Adrenal gland (tissue), 12 donors: Measurements from ENCODE around the gene PTPRD. TPM values are rescaled to one million over a fixed set of nuclear protein-coding genes. Genes with fewer than 3 reads are reported as not detected.

Experiments used
- DNase-seq, 7 donors: peaks; one replicate each; pipeline ENCODE4 v3.0.0-alpha.2; 2019 to 2020
- H3K27ac ChIP-seq, 5 donors: fragments of 200-600 bp; sonication (generic) in 4 of 5; 1 replicate in 3 of 5; 2 replicates in 2 of 5; pipeline versions ENCODE4 v1.5.1 to v1.8.0; 2016 to 2020; ENCODE audit warnings: mild to moderate bottlenecking in 1 of 5
- H3K27me3 ChIP-seq: fragments of 200-600 bp; 2 replicates; pipeline ENCODE4 v1.8.0; 2021
- H3K36me3 ChIP-seq, 2 donors: fragments of 200-600 bp; replicated peaks in 1 of 2; 1 replicate in 1 of 2; 2 replicates in 1 of 2; pipeline versions ENCODE4 v1.5.1 to v1.8.0; 2018 to 2022
- H3K4me1 ChIP-seq, 2 donors: fragments of 200-600 bp; replicated peaks in 1 of 2; 1 replicate in 1 of 2; 2 replicates in 1 of 2; pipeline versions ENCODE4 v1.5.1 to v1.8.0; 2018 to 2021
- H3K4me3 ChIP-seq, 4 donors: fragments of 200-600 bp; sonication (generic) in 3 of 4; one replicate each; pipeline ENCODE4 v1.5.1; 2016 to 2018
- H3K9me3 ChIP-seq, 3 donors: fragments of 200-600 bp; sonication (generic) in 1 of 3; replicated peaks in 1 of 3; 1 replicate in 2 of 3; 2 replicates in 1 of 3; pipeline versions ENCODE4 v1.5.1 to v1.8.0; 2016 to 2021
- CTCF ChIP-seq, 6 experiments: fragments of 450-650 bp in 4 of 6; fragments of 200-600 bp in 2 of 6; sonication (generic) in 1 of 6; IDR thresholded peaks; 1 replicate in 5 of 6; 2 replicates in 1 of 6; pipeline versions ENCODE4 v1.5.1 to v1.8.0; 2016 to 2021; ENCODE audit warnings: antibody characterized with exemption in 6 of 6, mild to moderate bottlenecking in 2 of 6, moderate library complexity in 1 of 6
- POLR2A ChIP-seq, 2 donors: fragments of 450-650 bp; IDR thresholded peaks; one replicate each; pipeline ENCODE4 v1.6.1; 2017; ENCODE audit warnings: antibody characterized with exemption in 2 of 2, mild to moderate bottlenecking in 2 of 2, moderate library complexity in 1 of 2
- WGBS, 4 donors: extraction: QIAGEN DNeasy Blood & Tissue Kit in 2 of 4; methylation state at CpG; one replicate each; pipeline versions ENCODE4 v1.1.5 to v1.1.7; 2013 to 2017; 5-methylcytosine and 5-hydroxymethylcytosine counted together
- intact Hi-C, 2 donors: fragments of 100-400 bp; cut with DNase I; formaldehyde crosslinking; loops; one replicate each; pipeline versions ENCODE4 v1.14.1 to v1.15.0; 2022 to 2023
- polyA plus RNA-seq, 3 donors: library from polyadenylated mRNA; stranded (reverse); fragments of 200-250 nt in 2 of 3; fragments of 350-450 nt in 1 of 3; fragmentation: Illumina TruSeq in 1 of 3; extraction: RNeasy Lipid Tissue Mini Kit (QIAGEN cat#74804) in 1 of 3; gene quantifications; one replicate each; pipeline ENCODE4 v1.2.3, GENCODE V29; 2013 to 2014
- total RNA-seq, 9 donors: library from RNA; depleted of rRNA in 4 of 9; stranded (reverse); fragments of >200 nt in 4 of 9; fragments of 120-200 nt in 1 of 9; fragmentation: NEBNext Ultra II Directional in 1 of 9; extraction: Animal tissue kit (Norgen Biotek cat#: 25700) in 1 of 9; gene quantifications; one replicate each; pipeline versions ENCODE4 v1.1.0 to v1.2.4, GENCODE V29; 2013 to 2023
- donor health status: healthy with polysubstance abuse.
- donor health status: Bipolar disorder and iron deficiency.
- donor health status: DM: yes; HTN: yes; CAD: no.
- donor health status: DM: no; HTN: no; CAD: no.
- donor health status: DM: no; HTN: no; CAD: no.
- donor health status: DM: yes; HTN: yes; CAD: no.

The PTPRD gene
- total and polyA plus RNA-seq, 12 donors: 0.61 to 71.2 (median 4.5) TPM

DNA sequence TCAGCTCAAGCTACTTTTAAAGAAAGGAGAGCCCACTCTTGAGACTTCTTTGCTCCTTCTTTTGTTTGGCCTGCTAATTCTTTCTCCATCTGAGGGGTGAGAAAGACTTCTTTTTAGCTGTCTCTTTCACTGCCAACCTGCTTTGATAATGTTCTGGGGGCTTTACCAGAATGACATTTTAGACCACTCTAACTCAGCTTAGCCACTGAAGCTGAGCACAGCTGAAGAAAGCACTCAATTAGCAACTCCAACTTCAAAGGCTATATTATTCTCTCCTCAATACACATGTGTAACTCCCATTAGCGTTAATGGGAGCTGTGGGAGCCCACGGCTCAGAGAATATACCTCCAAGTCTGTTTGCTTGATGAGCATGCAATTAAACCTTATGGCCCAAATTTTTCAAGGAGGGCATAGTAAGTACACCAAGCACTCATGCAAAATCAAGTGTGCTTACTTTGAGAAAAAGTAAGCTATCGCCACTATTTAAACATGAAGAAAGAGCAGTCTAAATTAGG is 1997.8 kb downstream of the PTPRD start:
- no peaks in the 10 kb centered on the region for H3K9me3 ChIP-seq
- no peaks in the 10 kb centered on the region for H3K27me3 ChIP-seq
- no peak for TF ChIP-seq CTCF (IDR thresholded peaks at IDR 0.05)
- intact Hi-C loops: no loop called here
- H3K27ac ChIP-seq: no peak overlapping the region
- no peak for DNase-seq
- no peaks in the 10 kb centered on the region for H3K36me3 ChIP-seq
- H3K4me3 ChIP-seq: no peak overlapping the region
- 75 to 80% (median 79%) methylated on average over 3 of the region's 3 CpGs for WGBS, 4 donors
- H3K4me1 ChIP-seq: no peaks in the 10 kb centered on the region

- H3K27me3 ChIP-seq: no peaks in the 10 kb centered on the region
- H3K9me3 ChIP-seq: no peaks in the 10 kb centered on the region
- no peak for DNase-seq
- H3K36me3 ChIP-seq: no peaks in the 10 kb centered on the region
- no peaks in the 10 kb centered on the region for H3K4me1 ChIP-seq
- no peak overlapping the region for H3K4me3 ChIP-seq
- no peak for TF ChIP-seq POLR2A (IDR thresholded peaks at IDR 0.05)
- no peak overlapping the region for H3K27ac ChIP-seq
- WGBS, 4 donors: 53 to 75% (median 62%) methylated on average over 1 of the region's 1 CpG
- intact Hi-C loops: no loop called here
These were observed 1999.4 kb downstream of the PTPRD start for GRCh38 chr9:8613346-8613825.

GRCh38 chr9:8611153-8611552 is 2001.6 kb downstream of the PTPRD start:
- Histone ChIP-seq H3K27me3 (no peaks in the 10 kb centered on the region), H3K36me3 (no peaks in the 10 kb centered on the region), H3K9me3 (no peaks in the 10 kb centered on the region), H3K27ac (no peak overlapping the region), H3K4me1 (no peaks in the 10 kb centered on the region), H3K4me3 (no peak overlapping the region)
- intact Hi-C loops: no loop called here
- no peak for DNase-seq
- no peak for TF ChIP-seq CTCF (IDR thresholded peaks at IDR 0.05)
- 75 to 88% (median 80%) methylated on average over 3 of the region's 3 CpGs for WGBS, 4 donors

- no peak for DNase-seq
- no peaks in the 10 kb centered on the region for H3K9me3 ChIP-seq
- no peaks in the 10 kb centered on the region for H3K27me3 ChIP-seq
- no peaks in the 10 kb centered on the region for H3K4me1 ChIP-seq
- WGBS, 4 donors: 66 to 88% (median 82%) methylated on average over 3 of the region's 3 CpGs
- H3K36me3 ChIP-seq: no peaks in the 10 kb centered on the region
- intact Hi-C loops: no loop called here
- TF ChIP-seq CTCF (IDR thresholded peaks at IDR 0.05) (no peak), POLR2A (IDR thresholded peaks at IDR 0.05) (no peak)
- H3K27ac ChIP-seq: no peak overlapping the region
- no peak overlapping the region for H3K4me3 ChIP-seq
These were observed 2002.5 kb downstream of the PTPRD start for GRCh38 chr9:8610256-8610655.

DNA sequence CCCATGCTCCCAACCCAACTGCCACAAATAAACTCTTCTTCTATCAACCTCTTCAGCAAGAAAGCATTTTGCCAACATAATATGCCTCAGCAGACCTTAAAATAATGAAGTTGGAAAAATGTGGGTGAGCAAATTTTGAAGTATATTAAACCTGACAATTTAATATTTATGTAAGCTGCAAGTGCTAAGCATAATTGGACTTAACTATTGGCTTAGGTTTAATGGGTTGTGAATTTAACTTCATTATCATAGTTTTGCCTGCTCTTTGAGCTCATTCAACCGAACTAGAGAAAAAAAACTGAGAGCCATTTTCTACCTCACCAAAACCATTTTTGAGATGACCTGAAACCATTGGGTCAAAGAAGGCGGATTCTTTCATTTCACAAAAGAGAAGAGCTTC is 2007.7 kb downstream of the PTPRD start:
- H3K27me3 ChIP-seq: no peaks in the 10 kb centered on the region
- H3K9me3 ChIP-seq: no peaks in the 10 kb centered on the region
- no peak overlapping the region for H3K4me3 ChIP-seq
- TF ChIP-seq CTCF (IDR thresholded peaks at IDR 0.05) (no peak), POLR2A (IDR thresholded peaks at IDR 0.05) (no peak)
- no peaks in the 10 kb centered on the region for H3K4me1 ChIP-seq
- 65 to 75% (median 69%) methylated on average over 2 of the region's 2 CpGs for WGBS, 4 donors
- no peak overlapping the region for H3K27ac ChIP-seq
- intact Hi-C loops: no loop called here
- DNase-seq: no peak
- no peaks in the 10 kb centered on the region for H3K36me3 ChIP-seq
